ENCODE measurements around the gene CLEC4G.
"Not testable (repeated sequence)": the region's sequence is repeated elsewhere in the genome, so short reads cannot be mapped to it uniquely, and the experiment has no call there.

CLEC4G gene

GRCh38 chr19:7746306-7746705, 14.4 kb upstream of the CLEC4G start:
- DNase-seq, result not testable (repeated sequence)

GRCh38 chr19:7744871-7745650, 13.2 kb upstream of the CLEC4G start:
- no peak for DNase-seq

DNA sequence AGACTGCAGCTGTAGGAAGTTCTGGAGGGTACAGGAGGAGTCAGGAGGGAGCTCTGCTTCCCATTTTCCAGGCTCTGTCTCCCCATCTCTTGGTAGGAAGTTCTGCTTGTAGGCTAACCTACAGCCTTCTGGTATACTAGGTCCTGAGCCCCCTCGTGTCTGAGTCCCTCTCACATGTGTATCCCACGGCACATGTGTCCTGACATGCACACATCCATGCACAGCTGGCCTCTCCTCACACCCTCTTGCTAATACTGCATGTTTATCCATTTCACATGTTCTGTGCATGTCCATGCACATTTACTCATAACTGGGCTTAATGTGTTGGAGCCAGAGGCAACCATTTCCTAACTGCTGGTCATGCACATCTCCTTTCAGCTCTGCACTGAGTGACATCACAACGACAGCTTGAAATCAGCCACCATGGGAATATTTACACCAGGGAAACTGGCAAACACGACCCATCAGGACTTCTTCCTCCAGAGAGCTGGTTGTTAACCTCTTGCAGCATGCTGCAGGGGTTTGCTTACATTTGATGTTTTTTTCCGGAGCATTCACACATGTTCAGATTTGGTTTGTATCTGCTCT, 12.4 kb upstream of the CLEC4G start:
- no peak for DNase-seq

GRCh38 chr19:7743425-7743841, 11.5 kb upstream of the CLEC4G start:
- DNase-seq, result no peak

DNA sequence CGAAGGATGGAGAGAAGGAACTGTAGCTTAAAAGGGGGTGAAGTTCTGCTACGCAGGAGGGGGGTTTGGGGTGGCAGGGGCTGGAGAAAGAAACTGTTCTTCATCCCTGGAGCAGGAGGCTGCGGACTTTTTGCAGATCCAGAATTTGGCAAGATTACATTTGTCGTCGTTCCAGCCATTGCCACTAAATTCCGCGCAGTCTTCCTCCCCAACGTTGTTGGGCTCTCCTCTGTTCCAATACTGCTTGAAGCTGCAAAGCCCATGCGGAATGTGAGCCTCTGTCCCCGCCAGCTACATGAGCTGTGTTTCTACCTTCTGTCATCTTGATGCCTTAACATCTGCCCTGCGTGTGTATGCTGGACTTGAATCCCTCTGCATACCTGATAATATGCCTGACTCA, 11.1 kb upstream of the CLEC4G start:
- no peak for DNase-seq

DNA sequence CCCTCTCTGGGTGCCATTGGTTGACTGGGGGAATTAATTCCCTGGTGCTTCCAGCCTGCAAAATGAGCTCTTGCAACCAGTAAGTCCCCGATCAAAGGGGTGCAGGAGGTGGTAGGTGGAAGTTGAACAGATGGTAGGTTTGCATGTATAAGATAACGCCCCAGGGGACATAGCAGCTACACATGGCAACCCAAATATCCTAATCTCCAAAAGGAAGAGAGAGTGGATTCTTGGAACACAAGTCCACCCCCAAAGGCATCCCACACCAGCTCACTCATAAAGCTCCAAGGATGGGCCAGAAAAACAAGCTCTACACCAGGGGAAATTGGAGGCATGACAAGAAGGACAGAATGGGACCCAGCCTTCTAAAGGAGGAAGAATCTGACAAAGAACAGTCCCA, 10.7 kb upstream of the CLEC4G start:
- no peak for DNase-seq

DNA sequence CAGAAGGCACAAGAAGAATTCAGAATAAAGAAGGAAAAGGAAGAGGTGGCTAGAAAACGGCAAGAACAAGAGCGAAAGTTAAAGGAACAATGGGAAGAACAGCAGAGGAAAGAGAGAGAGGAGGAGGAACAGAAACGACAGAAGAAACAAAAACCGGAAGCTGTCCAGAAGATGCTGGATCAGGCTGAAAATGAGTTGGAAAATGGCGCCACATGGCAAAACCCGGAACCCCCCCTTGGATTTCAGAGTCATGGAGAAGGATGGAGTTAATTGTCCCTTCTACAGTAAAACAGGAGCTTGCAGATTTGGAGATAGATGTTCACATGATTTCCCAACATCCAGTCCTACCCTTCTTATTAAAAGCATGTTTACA, 8.8 kb upstream of the CLEC4G start:
- no peak for DNase-seq

- DNase-seq, result no peak
These were observed 8.1 kb upstream of the CLEC4G start for GRCh38 chr19:7739801-7740681.

DNA sequence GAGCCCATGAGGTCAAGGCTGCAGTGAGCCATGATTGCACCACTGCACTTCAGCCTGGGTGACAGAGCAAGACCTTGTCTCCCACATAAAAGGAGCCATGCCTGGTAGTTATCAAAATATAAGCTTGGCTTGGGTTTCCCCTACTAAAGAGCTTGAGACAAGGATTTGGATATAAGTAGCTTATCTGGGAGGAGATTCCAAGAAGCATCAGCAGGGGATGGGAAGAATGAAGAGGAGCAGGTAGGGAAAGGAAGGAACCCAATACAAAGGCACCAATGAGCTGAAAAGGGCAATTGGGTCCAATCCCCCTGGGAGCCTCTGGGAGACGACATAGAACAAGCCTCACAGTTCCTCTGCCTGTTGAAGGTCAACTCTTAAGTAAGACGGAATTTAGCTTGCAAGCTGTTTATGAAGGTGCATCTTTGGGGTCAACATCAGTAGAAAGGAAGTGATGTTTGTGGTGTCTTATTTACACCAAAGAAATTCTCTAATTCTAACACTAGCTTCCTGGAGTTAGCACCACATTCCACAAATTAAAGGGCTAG, 7.4 kb upstream of the CLEC4G start:
- no peak for DNase-seq

GRCh38 chr19:7738023-7738422, 6.1 kb upstream of the CLEC4G start:
- DNase-seq, result no peak

- DNase-seq, result no peak
These were observed 5.3 kb upstream of the CLEC4G start for GRCh38 chr19:7737215-7737614.

DNA sequence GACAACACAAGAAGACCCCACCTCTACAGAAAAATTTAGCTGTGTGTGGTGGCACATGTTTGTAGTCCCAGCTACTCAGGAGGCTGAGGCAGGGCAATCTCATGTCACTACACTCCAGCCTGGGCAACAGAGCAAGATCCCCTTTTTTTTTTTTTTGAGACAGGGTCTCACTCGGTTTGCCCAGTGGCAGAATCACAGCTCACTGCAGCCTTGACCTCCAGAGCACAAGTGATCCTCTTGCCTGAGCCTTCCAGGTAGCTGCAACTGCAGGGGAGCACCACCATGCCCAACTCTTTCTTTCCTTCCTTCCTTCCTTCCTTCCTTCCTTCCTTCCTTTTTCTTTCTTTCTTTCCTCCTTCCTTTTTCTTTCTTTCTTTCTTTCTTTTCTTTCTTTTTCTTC, 4.2 kb upstream of the CLEC4G start:
- no peak for DNase-seq

DNA sequence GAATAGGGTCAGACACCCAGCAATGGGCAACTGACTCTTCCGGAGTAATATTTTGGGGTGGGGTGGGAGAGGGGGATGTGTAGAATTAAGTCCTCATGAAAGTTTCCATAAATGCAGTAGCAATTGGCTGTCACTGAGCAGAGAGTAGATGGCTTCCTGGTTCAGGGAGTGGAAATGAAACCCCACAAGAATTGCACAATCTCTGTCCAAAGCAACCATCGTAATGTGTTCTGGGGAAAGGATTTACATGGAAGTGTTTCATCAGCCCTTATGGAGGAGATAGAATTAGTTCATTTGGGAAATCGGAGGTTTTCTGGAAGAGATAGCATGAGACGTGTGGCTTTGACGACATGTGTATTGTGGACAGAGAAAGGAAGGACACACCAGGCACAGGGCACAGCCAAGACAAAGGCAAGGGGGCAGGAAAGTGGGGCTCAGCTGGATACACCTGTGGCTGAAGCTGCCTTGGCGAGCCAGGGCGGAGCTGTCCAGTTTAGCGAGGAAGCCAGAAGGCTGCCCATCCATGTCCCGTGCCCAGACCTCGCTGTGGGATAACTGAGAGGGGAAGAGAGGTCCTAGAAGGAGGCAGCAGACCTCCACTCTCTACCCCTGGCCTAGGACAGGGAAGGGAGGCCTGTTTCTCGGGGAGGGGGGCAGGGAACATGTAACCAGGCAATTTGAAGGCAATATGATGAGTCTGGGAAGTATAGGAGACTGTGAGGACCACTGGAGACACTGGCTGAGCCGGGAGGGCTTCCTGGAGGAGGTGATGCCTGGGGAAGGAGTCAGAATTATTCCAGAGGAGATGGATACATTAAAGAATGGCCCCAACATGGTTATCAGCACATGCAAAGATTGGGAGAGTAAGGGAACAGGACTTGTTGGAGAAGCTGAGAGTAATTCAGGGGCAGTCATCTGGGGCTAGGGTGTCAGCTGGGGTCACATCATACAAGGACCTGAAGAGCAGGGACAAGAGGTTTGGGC, 2.6 kb upstream of the CLEC4G start:
- DNase-seq, result no peak

GRCh38 chr19:7733376-7733775, 1.5 kb upstream of the CLEC4G start:
- DNase-seq, result no peak

- DNase-seq, result no peak
These were observed 295 bp downstream of the CLEC4G start for GRCh38 chr19:7731615-7732014.

DNA sequence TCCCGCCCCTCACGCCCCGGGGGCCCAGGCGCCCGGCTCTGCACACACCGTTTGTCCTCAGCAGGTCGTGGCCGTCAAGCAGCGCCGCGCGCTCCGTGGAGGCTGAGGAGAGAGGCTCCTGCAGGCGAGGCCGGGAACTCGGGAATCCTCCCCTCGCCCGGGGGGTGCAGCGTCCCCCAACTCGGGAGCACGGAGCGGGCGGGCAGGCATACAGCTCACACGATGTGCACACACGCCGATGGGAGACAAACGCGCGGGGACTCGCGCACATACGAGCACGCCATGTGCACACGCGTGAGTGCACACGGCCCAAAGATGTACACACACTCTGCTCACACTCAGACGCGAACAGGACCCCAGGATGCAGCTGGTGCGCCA, 703 bp downstream of the CLEC4G start:
- DNase-seq, result no peak

DNA sequence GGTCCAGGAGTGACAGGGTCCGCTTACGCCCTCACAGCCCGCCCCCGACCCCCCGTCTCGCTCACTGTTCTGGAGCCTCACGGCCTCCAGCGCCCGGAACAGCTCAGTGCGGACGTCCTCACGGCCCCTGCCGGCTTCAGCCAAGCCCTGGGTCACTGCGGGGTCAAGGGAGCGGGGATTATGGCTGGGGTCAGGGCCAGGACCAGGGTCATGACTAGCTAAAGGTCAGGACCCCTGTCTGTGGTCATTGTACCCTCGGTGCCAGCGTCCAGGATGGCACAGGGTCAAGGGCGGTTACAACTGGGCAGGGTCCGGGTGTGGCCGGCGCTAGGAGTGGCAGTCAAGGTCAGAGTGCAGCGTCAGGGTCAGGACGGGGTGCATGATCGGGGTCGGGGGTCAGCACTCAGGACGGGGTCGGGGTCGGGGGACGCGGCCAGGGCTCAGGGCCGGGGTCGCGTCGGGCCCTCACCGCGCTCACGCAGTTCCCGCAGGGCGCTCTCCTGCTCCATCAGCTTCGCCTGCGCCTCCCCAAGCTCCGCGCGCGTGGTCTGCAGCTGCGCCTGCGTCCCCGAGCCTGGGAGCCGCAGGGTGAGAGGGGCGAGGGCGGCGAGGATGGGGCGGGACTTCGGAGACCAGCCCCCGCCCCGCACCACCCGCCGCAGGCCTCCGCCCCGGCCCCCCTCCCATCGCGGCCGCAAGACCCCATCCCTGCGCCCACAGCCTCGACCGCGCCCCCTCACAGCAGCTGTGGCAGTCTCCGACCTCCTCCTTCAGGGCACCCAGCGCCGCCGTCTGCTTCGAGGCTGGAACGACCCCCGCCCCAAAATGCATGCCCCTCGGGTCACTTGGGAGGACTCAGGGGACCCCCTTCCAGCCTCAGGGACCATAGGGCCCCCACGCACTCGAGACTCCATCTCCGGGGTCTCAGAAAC, 1.4 kb downstream of the CLEC4G start:
- DNase-seq, result no peak

DNA sequence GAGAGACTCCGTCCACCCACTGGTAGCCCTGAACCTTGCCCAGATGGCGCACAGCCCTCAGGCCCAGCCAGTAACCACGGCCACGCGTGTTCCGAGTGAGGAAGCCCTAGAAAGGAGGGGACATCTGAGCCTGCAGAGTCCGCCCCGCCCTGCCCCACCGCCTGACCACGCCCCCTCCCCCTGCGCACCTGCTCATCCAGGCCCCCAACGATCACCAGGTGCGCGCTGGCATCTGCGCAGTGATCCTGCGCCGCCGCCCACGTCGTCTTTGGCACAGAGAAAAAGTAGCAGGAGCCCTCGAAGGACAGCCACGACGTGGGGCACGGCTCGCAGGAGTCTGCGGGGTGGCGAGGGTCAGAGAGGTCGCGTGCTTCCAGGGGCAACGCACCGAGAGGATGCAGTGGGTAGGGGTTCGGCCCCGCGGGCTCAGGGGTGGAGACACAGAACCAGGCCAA, 2.1 kb downstream of the CLEC4G start:
- DNase-seq, result no peak

DNA sequence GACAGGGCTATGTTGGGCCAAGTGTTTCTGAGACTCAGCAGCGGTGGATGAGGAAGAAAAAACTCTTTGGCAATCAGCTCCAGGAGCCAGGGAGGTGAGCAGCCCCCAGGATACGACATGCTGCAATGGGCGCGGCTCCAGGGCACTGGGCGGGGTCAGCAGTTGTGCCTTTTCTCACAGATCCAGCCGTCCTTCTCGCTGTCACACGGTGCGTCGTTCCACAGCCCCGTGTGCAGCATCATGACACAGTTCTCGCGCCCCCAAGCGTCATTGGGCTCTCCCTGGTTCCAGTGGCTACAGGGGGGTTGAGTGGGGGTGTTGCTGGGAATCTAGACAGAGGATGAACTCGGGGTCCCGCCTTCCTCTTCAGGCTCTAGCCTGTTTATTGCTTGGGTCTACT, 2.7 kb downstream of the CLEC4G start:
- DNase-seq, result no peak

DNA sequence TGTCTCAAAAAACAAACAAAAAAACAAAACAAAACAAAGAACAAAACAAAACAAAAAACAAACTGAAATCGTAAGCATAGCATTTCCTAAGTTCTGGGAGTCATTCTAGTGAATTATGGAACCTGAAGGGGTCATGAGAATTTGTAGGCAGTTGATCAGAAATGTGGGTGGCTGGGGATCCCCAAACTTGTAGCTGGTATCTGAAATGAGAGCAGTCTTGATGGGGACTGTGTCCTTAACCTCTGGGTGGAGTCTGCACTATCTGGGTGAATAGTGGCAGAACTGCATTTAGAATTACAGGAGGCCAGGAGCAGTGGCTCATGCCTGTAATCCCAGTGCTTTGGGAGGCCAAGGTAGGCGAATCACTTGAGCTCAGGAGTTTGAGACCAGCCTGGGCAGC, 6.1 kb downstream of the CLEC4G start:
- no peak for DNase-seq

DNA sequence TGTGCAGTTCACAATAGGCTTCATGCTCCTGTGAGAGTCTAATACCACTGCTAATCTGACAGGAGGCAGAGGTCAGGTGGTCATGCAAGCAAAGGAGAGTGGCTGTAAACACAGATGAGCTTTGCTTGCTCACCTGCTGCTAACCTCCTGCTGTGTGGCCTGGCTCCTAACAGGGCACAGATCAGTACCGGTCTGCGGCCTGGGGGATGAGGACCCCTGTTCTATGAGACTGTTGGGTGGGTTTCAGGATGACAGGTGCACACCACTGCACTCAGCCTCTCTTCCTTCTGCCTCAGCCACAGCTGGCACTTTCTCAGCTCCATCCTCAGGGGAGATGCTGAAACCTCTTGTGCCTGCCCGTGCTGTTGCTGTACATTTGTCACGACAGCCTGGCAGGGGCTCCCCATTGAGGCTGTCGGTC, 9.7 kb downstream of the CLEC4G start:
- no peak for DNase-seq

All from KG1 (cell line).